Effector memory CD8-positive, alpha-beta T cell (primary cell): ENCODE results near the gene ST8SIA6.

Experiments
- ATAC-seq: fragments of 150-1000 bp; cut with Tn5 transposase; replicated peaks from 2 replicates; pipeline ENCODE4 v1.10.0; 2021; ENCODE audit warnings: mild to moderate bottlenecking, moderate library complexity
- DNase-seq, 3 experiments: peaks; one replicate each; pipeline ENCODE4 v3.0.0; 2021
- H3K27ac Mint-ChIP-seq, 2 donors: one replicate each; pipeline ENCODE4 v1.8.0; 2022; ENCODE audit warnings: mild to moderate bottlenecking in 2 of 2, mixed read lengths in 2 of 2, moderate library complexity in 2 of 2
- H3K27me3 Mint-ChIP-seq, 2 donors: one replicate each; pipeline ENCODE4 v1.8.0; 2022; ENCODE audit warnings: mixed read lengths in 2 of 2
- H3K36me3 Mint-ChIP-seq: one replicate; pipeline ENCODE4 v1.8.0; 2022; ENCODE audit warnings: mild to moderate bottlenecking, moderate library complexity, mixed read lengths; ENCODE audit not compliant: insufficient read depth
- H3K4me1 Mint-ChIP-seq, 2 donors: one replicate each; pipeline ENCODE4 v1.8.0; 2022; ENCODE audit warnings: low read depth in 2 of 2, mixed read lengths in 2 of 2
- H3K4me3 Mint-ChIP-seq, 2 donors: one replicate each; pipeline ENCODE4 v1.8.0; 2022; ENCODE audit warnings: mild to moderate bottlenecking in 2 of 2, mixed read lengths in 2 of 2, moderate library complexity in 2 of 2
- H3K9me3 Mint-ChIP-seq, 2 donors: one replicate each; pipeline ENCODE4 v1.8.0; 2022; ENCODE audit warnings: mixed read lengths in 2 of 2

The ST8SIA6 gene

GRCh38 chr10:17316488-17317170 is 137.8 kb downstream of the ST8SIA6 start:
- Mint-ChIP-seq H3K4me1 (no peaks in the 10 kb centered on the region), H3K9me3 (no peaks in the 10 kb centered on the region), H3K27ac (no peak overlapping the region), H3K27me3 (peaks cover 0 to 5% of the 10 kb centered on the region in 2 donors), H3K4me3 (no peak overlapping the region), H3K36me3 (no peaks in the 10 kb centered on the region)
- DNase-seq (no peak), ATAC-seq (no peak)

DNA sequence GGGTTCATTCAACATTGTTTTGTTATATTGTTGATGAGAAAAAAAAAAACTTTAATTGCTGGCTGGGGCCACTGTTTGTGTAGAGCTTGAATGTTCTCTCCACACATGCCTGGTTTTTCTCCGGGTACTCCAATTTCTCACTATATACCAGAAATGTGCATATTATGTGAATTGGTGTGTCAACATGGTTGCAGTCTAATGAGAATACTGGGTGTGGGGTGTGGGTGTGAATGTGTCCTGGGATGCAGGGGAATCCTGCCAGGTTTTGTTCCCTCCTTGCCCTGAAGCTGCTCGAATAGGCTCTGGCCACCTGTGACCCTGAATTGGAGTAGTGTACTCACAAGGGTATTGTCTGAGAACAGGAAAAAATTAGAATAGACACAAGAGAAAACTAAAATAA is 145.0 kb downstream of the ST8SIA6 start:
- DNase-seq (no peak), ATAC-seq (no peak)
- no peaks in the 10 kb centered on the region for H3K9me3 Mint-ChIP-seq
- H3K36me3 Mint-ChIP-seq = no peaks in the 10 kb centered on the region
- no peaks in the 10 kb centered on the region for H3K4me1 Mint-ChIP-seq
- H3K27ac Mint-ChIP-seq = no peak overlapping the region
- H3K27me3 Mint-ChIP-seq = peaks cover 12 to 50% of the 10 kb centered on the region in 2 donors
- H3K4me3 Mint-ChIP-seq = no peak overlapping the region

- Mint-ChIP-seq H3K9me3 (no peaks in the 10 kb centered on the region), H3K27me3 (peaks cover 12 to 50% of the 10 kb centered on the region in 2 donors), H3K4me3 (no peak overlapping the region), H3K4me1 (no peaks in the 10 kb centered on the region), H3K36me3 (no peaks in the 10 kb centered on the region), H3K27ac (no peak overlapping the region)
- DNase-seq (no peak), ATAC-seq (no peak)
These were observed 147.3 kb downstream of the ST8SIA6 start for GRCh38 chr10:17307123-17307522.

GRCh38 chr10:17292375-17292774 is 162.0 kb downstream of the ST8SIA6 start:
- no peak overlapping the region for H3K27ac Mint-ChIP-seq
- no peak overlapping the region for H3K4me3 Mint-ChIP-seq
- peaks cover 33 to 56% of the 10 kb centered on the region in 2 donors for H3K27me3 Mint-ChIP-seq
- no peaks in the 10 kb centered on the region for H3K9me3 Mint-ChIP-seq
- no peak for DNase-seq
- peaks cover 3% of the 10 kb centered on the region for H3K36me3 Mint-ChIP-seq
- ATAC-seq = no peak
- no peaks in the 10 kb centered on the region for H3K4me1 Mint-ChIP-seq

GRCh38 chr10:17290226-17290625 is 164.2 kb downstream of the ST8SIA6 start:
- no peak for ATAC-seq
- Mint-ChIP-seq H3K4me3 (no peak overlapping the region), H3K9me3 (no peaks in the 10 kb centered on the region), H3K27me3 (peaks cover 34 to 66% of the 10 kb centered on the region in 2 donors), H3K4me1 (no peaks in the 10 kb centered on the region), H3K27ac (no peak overlapping the region), H3K36me3 (peaks cover 3% of the 10 kb centered on the region)
- no peak for DNase-seq

GRCh38 chr10:17289763-17290162 is 164.6 kb downstream of the ST8SIA6 start:
- Mint-ChIP-seq H3K36me3 (peaks cover 3% of the 10 kb centered on the region), H3K4me1 (no peaks in the 10 kb centered on the region), H3K9me3 (no peaks in the 10 kb centered on the region), H3K27ac (no peak overlapping the region), H3K27me3 (peaks cover 34 to 66% of the 10 kb centered on the region in 2 donors), H3K4me3 (no peak overlapping the region)
- DNase-seq = no peak
- ATAC-seq = no peak

DNA sequence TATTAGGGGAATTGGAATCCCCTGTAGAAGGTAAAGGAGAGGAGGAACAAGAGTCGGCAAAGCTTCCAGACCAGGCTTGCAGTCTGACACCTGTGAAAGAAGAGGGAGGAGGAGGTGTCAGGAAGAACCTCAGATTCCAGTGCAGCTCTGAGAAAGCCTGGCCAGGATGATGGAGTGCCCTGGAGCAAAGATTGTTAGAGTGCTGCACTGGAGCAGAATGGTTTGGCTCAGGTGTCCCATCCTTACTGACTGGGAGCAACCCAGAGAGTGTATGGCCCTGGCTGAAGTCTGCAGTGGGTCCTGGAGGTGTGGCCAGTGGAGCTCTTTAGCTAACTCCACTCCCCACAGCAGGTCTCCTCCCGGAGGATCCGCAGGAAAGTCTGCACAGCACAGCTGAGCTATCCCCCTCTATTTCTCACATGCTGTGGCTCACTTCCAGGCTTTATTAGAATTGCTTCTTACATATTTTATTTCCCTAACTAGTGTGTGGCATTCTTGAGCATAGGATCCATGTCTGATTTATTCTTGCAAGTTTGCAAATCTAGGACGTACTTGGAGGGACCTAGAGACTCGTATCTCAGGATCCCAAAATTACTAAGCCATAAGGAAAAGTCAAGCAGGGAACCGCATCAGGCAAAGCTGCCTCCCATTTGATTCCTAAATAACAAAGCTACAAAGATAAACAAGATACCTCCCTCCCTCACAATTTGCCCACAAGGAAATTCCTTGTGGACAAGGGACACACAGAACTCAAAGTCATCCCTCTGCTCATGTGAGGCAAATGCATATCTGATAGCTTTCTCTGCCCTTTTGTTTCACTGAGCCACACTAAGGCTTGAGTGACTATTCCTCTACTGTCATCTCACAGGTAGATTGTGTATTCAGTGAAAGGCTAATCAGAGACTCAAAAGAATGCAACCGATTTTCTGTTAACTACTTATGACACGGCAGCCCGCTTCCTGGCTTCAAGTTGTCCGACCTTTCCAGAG is 167.5 kb downstream of the ST8SIA6 start:
- H3K4me3 Mint-ChIP-seq = no peak overlapping the region
- no peak for DNase-seq
- no peaks in the 10 kb centered on the region for H3K4me1 Mint-ChIP-seq
- H3K9me3 Mint-ChIP-seq = peaks cover 2 to 4% of the 10 kb centered on the region in 2 donors
- no peak overlapping the region for H3K27ac Mint-ChIP-seq
- H3K27me3 Mint-ChIP-seq = peaks cover 28 to 48% of the 10 kb centered on the region in 2 donors
- no peak for ATAC-seq
- peaks cover 3% of the 10 kb centered on the region for H3K36me3 Mint-ChIP-seq

GRCh38 chr10:17282311-17282710 is 172.1 kb downstream of the ST8SIA6 start:
- DNase-seq (no peak), ATAC-seq (no peak)
- Mint-ChIP-seq H3K4me3 (no peak overlapping the region), H3K27ac (no peak overlapping the region), H3K36me3 (no peaks in the 10 kb centered on the region), H3K4me1 (no peaks in the 10 kb centered on the region), H3K27me3 (peaks cover 10 to 13% of the 10 kb centered on the region in 2 donors), H3K9me3 (peaks cover 2 to 19% of the 10 kb centered on the region in 2 donors)

- H3K27ac Mint-ChIP-seq = no peak overlapping the region
- H3K4me3 Mint-ChIP-seq = no peak overlapping the region
- H3K9me3 Mint-ChIP-seq = peaks cover 2 to 19% of the 10 kb centered on the region in 2 donors
- H3K27me3 Mint-ChIP-seq = peaks cover 18 to 20% of the 10 kb centered on the region in 2 donors
- ATAC-seq (no peak), DNase-seq (no peak)
- H3K36me3 Mint-ChIP-seq = no peaks in the 10 kb centered on the region
- H3K4me1 Mint-ChIP-seq = no peaks in the 10 kb centered on the region
These were observed 175.7 kb downstream of the ST8SIA6 start for GRCh38 chr10:17278607-17279240.

GRCh38 chr10:17276756-17277424 is 177.5 kb downstream of the ST8SIA6 start:
- H3K4me3 Mint-ChIP-seq = no peak overlapping the region
- no peak overlapping the region for H3K27ac Mint-ChIP-seq
- peaks cover 0 to 16% of the 10 kb centered on the region in 2 donors for H3K9me3 Mint-ChIP-seq
- no peaks in the 10 kb centered on the region for H3K4me1 Mint-ChIP-seq
- peaks cover 15 to 35% of the 10 kb centered on the region in 2 donors for H3K27me3 Mint-ChIP-seq
- H3K36me3 Mint-ChIP-seq = no peaks in the 10 kb centered on the region
- DNase-seq (no peak), ATAC-seq (no peak)

DNA sequence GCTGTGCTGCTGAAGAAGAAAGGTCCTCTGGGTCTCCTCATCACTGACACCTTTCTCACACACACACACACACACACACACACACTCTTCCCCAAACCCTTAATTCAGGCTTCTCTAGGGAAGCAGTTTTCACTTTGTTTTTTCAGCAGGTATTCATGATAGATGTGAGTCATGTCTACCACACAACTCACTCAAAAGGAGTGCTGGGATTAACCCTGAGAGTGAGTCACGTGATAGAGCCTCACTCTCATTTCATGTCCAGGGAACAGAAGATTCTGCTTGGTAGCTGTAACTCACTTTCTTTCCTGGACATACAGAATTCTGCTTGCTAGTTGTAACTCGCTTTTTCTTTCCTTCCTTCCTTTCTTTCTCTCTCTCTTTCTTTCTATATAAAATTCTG is 181.0 kb downstream of the ST8SIA6 start:
- no peaks in the 10 kb centered on the region for H3K4me1 Mint-ChIP-seq
- peaks cover 29 to 56% of the 10 kb centered on the region in 2 donors for H3K27me3 Mint-ChIP-seq
- no peak overlapping the region for H3K27ac Mint-ChIP-seq
- H3K36me3 Mint-ChIP-seq = no peaks in the 10 kb centered on the region
- H3K4me3 Mint-ChIP-seq = no peak overlapping the region
- DNase-seq (no peak), ATAC-seq (no peak)
- H3K9me3 Mint-ChIP-seq = no peaks in the 10 kb centered on the region

GRCh38 chr10:17272648-17273047 is 181.7 kb downstream of the ST8SIA6 start:
- no peaks in the 10 kb centered on the region for H3K4me1 Mint-ChIP-seq
- H3K27me3 Mint-ChIP-seq = peaks cover 35 to 63% of the 10 kb centered on the region in 2 donors
- no peaks in the 10 kb centered on the region for H3K9me3 Mint-ChIP-seq
- no peaks in the 10 kb centered on the region for H3K36me3 Mint-ChIP-seq
- H3K27ac Mint-ChIP-seq = no peak overlapping the region
- H3K4me3 Mint-ChIP-seq = no peak overlapping the region
- DNase-seq = no peak
- ATAC-seq = no peak
